ENCODE measurements around the gene KCNK18.
A peak's percentile ranks its signal among the peaks of the same experiment; 100 is the strongest.

KCNK18 gene

GRCh38 chr10:117212176-117212575, 14.9 kb downstream of the KCNK18 start:
- FAIRE-seq (no peak), DNase-seq (ENCODE audit: insufficient read length) (no peak)
- no peak for TF ChIP-seq POLR2AphosphoS5 (IDR thresholded peaks at IDR 0.05; ENCODE audit: low read depth, low read length)
- TF ChIP-seq POLR2A (IDR thresholded peaks at IDR 0.05; ENCODE audit: low read depth, low read length), result no peak
- TF ChIP-seq TAF1 (IDR thresholded peaks at IDR 0.05; ENCODE audit: borderline replicate concordance, low read depth, low read length), result no peak

- no peak for FAIRE-seq
- DNase-seq (ENCODE audit: insufficient read length), result no peak
- TF ChIP-seq POLR2A (IDR thresholded peaks at IDR 0.05; ENCODE audit: low read depth, low read length) (no peak), POLR2AphosphoS5 (IDR thresholded peaks at IDR 0.05; ENCODE audit: low read depth, low read length) (no peak), TAF1 (IDR thresholded peaks at IDR 0.05; ENCODE audit: borderline replicate concordance, low read depth, low read length) (no peak)
Observed at GRCh38 chr10:117214401-117214800, 17.1 kb downstream of the KCNK18 start.

- TF ChIP-seq TAF1 (IDR thresholded peaks at IDR 0.05; ENCODE audit: borderline replicate concordance, low read depth, low read length), result no peak
- TF ChIP-seq POLR2A (IDR thresholded peaks at IDR 0.05; ENCODE audit: low read depth, low read length), result no peak
- no peak for TF ChIP-seq POLR2AphosphoS5 (IDR thresholded peaks at IDR 0.05; ENCODE audit: low read depth, low read length)
- FAIRE-seq, result no peak
Observed at GRCh38 chr10:117215079-117215478, 17.8 kb downstream of the KCNK18 start.

GRCh38 chr10:117216028-117216427, 18.7 kb downstream of the KCNK18 start:
- DNase-seq (ENCODE audit: insufficient read length) (no peak), FAIRE-seq (no peak)
- TF ChIP-seq POLR2A (IDR thresholded peaks at IDR 0.05; ENCODE audit: low read depth, low read length) (no peak), POLR2AphosphoS5 (IDR thresholded peaks at IDR 0.05; ENCODE audit: low read depth, low read length) (no peak)

More at GRCh38 chr10:117215079-117215478, 17.8 kb downstream of the KCNK18 start:
- no peak for DNase-seq (ENCODE audit: insufficient read length)

- FAIRE-seq (peak; percentile 88), DNase-seq (ENCODE audit: insufficient read length) (peak; percentile 94)
- TF ChIP-seq POLR2A (IDR thresholded peaks at IDR 0.05; ENCODE audit: low read depth, low read length) (no peak), TAF1 (IDR thresholded peaks at IDR 0.05; ENCODE audit: borderline replicate concordance, low read depth, low read length) (no peak), POLR2AphosphoS5 (IDR thresholded peaks at IDR 0.05; ENCODE audit: low read depth, low read length) (no peak)
Observed at GRCh38 chr10:117216611-117217195, 19.4 kb downstream of the KCNK18 start.

GRCh38 chr10:117217196-117217761, 20.0 kb downstream of the KCNK18 start:
- TF ChIP-seq POLR2AphosphoS5 (IDR thresholded peaks at IDR 0.05; ENCODE audit: low read depth, low read length), result no peak
- TF ChIP-seq POLR2A (IDR thresholded peaks at IDR 0.05; ENCODE audit: low read depth, low read length), result no peak
- TF ChIP-seq TAF1 (IDR thresholded peaks at IDR 0.05; ENCODE audit: borderline replicate concordance, low read depth, low read length), result no peak
- FAIRE-seq (no peak), DNase-seq (ENCODE audit: insufficient read length) (no peak)

GRCh38 chr10:117218654-117219053, 21.4 kb downstream of the KCNK18 start:
- no peak for TF ChIP-seq POLR2A (IDR thresholded peaks at IDR 0.05; ENCODE audit: low read depth, low read length)
- TF ChIP-seq TAF1 (IDR thresholded peaks at IDR 0.05; ENCODE audit: borderline replicate concordance, low read depth, low read length), result no peak
- TF ChIP-seq POLR2AphosphoS5 (IDR thresholded peaks at IDR 0.05; ENCODE audit: low read depth, low read length), result no peak
- DNase-seq (ENCODE audit: insufficient read length) (no peak), FAIRE-seq (no peak)

GRCh38 chr10:117221156-117221711, 23.9 kb downstream of the KCNK18 start:
- TF ChIP-seq POLR2A (IDR thresholded peaks at IDR 0.05; ENCODE audit: low read depth, low read length), result no peak
- no peak for TF ChIP-seq POLR2AphosphoS5 (IDR thresholded peaks at IDR 0.05; ENCODE audit: low read depth, low read length)
- no peak for TF ChIP-seq TAF1 (IDR thresholded peaks at IDR 0.05; ENCODE audit: borderline replicate concordance, low read depth, low read length)
- FAIRE-seq (no peak), DNase-seq (ENCODE audit: insufficient read length) (no peak)

GRCh38 chr10:117222552-117222951, 25.3 kb downstream of the KCNK18 start:
- TF ChIP-seq POLR2AphosphoS5 (IDR thresholded peaks at IDR 0.05; ENCODE audit: low read depth, low read length) (no peak), TAF1 (IDR thresholded peaks at IDR 0.05; ENCODE audit: borderline replicate concordance, low read depth, low read length) (no peak), POLR2A (IDR thresholded peaks at IDR 0.05; ENCODE audit: low read depth, low read length) (no peak)
- DNase-seq (ENCODE audit: insufficient read length), result no peak
- FAIRE-seq, result no peak

GRCh38 chr10:117222976-117223692, 25.8 kb downstream of the KCNK18 start:
- DNase-seq (ENCODE audit: insufficient read length) (no peak), FAIRE-seq (no peak)
- TF ChIP-seq TAF1 (IDR thresholded peaks at IDR 0.05; ENCODE audit: borderline replicate concordance, low read depth, low read length), result no peak
- TF ChIP-seq POLR2AphosphoS5 (IDR thresholded peaks at IDR 0.05; ENCODE audit: low read depth, low read length), result no peak
- TF ChIP-seq POLR2A (IDR thresholded peaks at IDR 0.05; ENCODE audit: low read depth, low read length), result no peak

GRCh38 chr10:117223693-117224430, 26.6 kb downstream of the KCNK18 start:
- TF ChIP-seq TAF1 (IDR thresholded peaks at IDR 0.05; ENCODE audit: borderline replicate concordance, low read depth, low read length), result no peak
- no peak for TF ChIP-seq POLR2A (IDR thresholded peaks at IDR 0.05; ENCODE audit: low read depth, low read length)
- TF ChIP-seq POLR2AphosphoS5 (IDR thresholded peaks at IDR 0.05; ENCODE audit: low read depth, low read length), result no peak
- DNase-seq (ENCODE audit: insufficient read length), result no peak
- FAIRE-seq, result no peak
